ENCODE results near the gene DCDC2.
"Not testable (repeated sequence)": the region's sequence is repeated elsewhere in the genome, so short reads cannot be mapped to it uniquely, and the experiment has no call there.

Gene DCDC2

GRCh38 chr6:24229696-24230405 is 128.0 kb downstream of the DCDC2 start:
- in situ Hi-C loops (cut with HindIII; ENCODE audit: low pct_unique_long_range_greater_than_20kb, low sequenced_read_pairs), result no loop called here
- no peak for TF ChIP-seq JUND (IDR thresholded peaks at IDR 0.05; ENCODE audit: low read depth)
- DNase-seq (ENCODE audit: low read depth in 1 of 2, low spot score in 1 of 2), result no peak

- TF ChIP-seq JUND (IDR thresholded peaks at IDR 0.05; ENCODE audit: low read depth), result no peak
- DNase-seq (ENCODE audit: low read depth in 1 of 2, low spot score in 1 of 2), result no peak
- in situ Hi-C loops (cut with HindIII; ENCODE audit: low pct_unique_long_range_greater_than_20kb, low sequenced_read_pairs), result no loop called here
Measured at GRCh38 chr6:24228681-24229255, 129.1 kb downstream of the DCDC2 start.

GRCh38 chr6:24228123-24228522 is 129.7 kb downstream of the DCDC2 start:
- no peak for DNase-seq (ENCODE audit: low read depth in 1 of 2, low spot score in 1 of 2)
- TF ChIP-seq JUND (IDR thresholded peaks at IDR 0.05; ENCODE audit: low read depth), result no peak
- in situ Hi-C loops (cut with HindIII; ENCODE audit: low pct_unique_long_range_greater_than_20kb, low sequenced_read_pairs), result no loop called here

- TF ChIP-seq JUND (IDR thresholded peaks at IDR 0.05; ENCODE audit: low read depth), result no peak
- in situ Hi-C loops (cut with HindIII; ENCODE audit: low pct_unique_long_range_greater_than_20kb, low sequenced_read_pairs), result no loop called here
- DNase-seq (ENCODE audit: low read depth in 1 of 2, low spot score in 1 of 2), result no peak
Measured at GRCh38 chr6:24227556-24227955, 130.3 kb downstream of the DCDC2 start.

- TF ChIP-seq JUND (IDR thresholded peaks at IDR 0.05; ENCODE audit: low read depth), result no peak
- DNase-seq (ENCODE audit: low read depth in 1 of 2, low spot score in 1 of 2), result no peak
- in situ Hi-C loops (cut with HindIII; ENCODE audit: low pct_unique_long_range_greater_than_20kb, low sequenced_read_pairs), result no loop called here
Measured at GRCh38 chr6:24226541-24226940, 131.3 kb downstream of the DCDC2 start.

GRCh38 chr6:24225838-24226237 is 132.0 kb downstream of the DCDC2 start:
- DNase-seq (ENCODE audit: low read depth in 1 of 2, low spot score in 1 of 2), result no peak
- in situ Hi-C loops (cut with HindIII; ENCODE audit: low pct_unique_long_range_greater_than_20kb, low sequenced_read_pairs), result no loop called here
- TF ChIP-seq JUND (IDR thresholded peaks at IDR 0.05; ENCODE audit: low read depth), result no peak

- TF ChIP-seq JUND (IDR thresholded peaks at IDR 0.05; ENCODE audit: low read depth), result no peak
- peak in 1 of 2 experiments; percentile 20 for DNase-seq (ENCODE audit: low read depth in 1 of 2, low spot score in 1 of 2)
- in situ Hi-C loops (cut with HindIII; ENCODE audit: low pct_unique_long_range_greater_than_20kb, low sequenced_read_pairs), result no loop called here
Measured at GRCh38 chr6:24223115-24223919, 134.5 kb downstream of the DCDC2 start.

GRCh38 chr6:24219670-24220069 is 138.2 kb downstream of the DCDC2 start:
- in situ Hi-C loops (cut with HindIII; ENCODE audit: low pct_unique_long_range_greater_than_20kb, low sequenced_read_pairs), result no loop called here
- no peak for DNase-seq (ENCODE audit: low read depth in 1 of 2, low spot score in 1 of 2)
- TF ChIP-seq JUND (IDR thresholded peaks at IDR 0.05; ENCODE audit: low read depth), result no peak

- in situ Hi-C loops (cut with HindIII; ENCODE audit: low pct_unique_long_range_greater_than_20kb, low sequenced_read_pairs), result no loop called here
- DNase-seq (ENCODE audit: low read depth in 1 of 2, low spot score in 1 of 2), result no peak
- no peak for TF ChIP-seq JUND (IDR thresholded peaks at IDR 0.05; ENCODE audit: low read depth)
Measured at GRCh38 chr6:24214984-24215383, 142.9 kb downstream of the DCDC2 start.

- in situ Hi-C loops (cut with HindIII; ENCODE audit: low pct_unique_long_range_greater_than_20kb, low sequenced_read_pairs), result no loop called here
- no peak for TF ChIP-seq JUND (IDR thresholded peaks at IDR 0.05; ENCODE audit: low read depth)
- no peak for DNase-seq (ENCODE audit: low read depth in 1 of 2, low spot score in 1 of 2)
Measured at GRCh38 chr6:24207413-24207812, 150.4 kb downstream of the DCDC2 start.

GRCh38 chr6:24205020-24205492 is 152.8 kb downstream of the DCDC2 start:
- no peak for TF ChIP-seq JUND (IDR thresholded peaks at IDR 0.05; ENCODE audit: low read depth)
- in situ Hi-C loops (cut with HindIII; ENCODE audit: low pct_unique_long_range_greater_than_20kb, low sequenced_read_pairs), result no loop called here
- peak in 1 of 2 experiments; percentile 61 for DNase-seq (ENCODE audit: low read depth in 1 of 2, low spot score in 1 of 2)

- DNase-seq (ENCODE audit: low read depth in 1 of 2, low spot score in 1 of 2); in situ Hi-C loops (cut with HindIII; ENCODE audit: low pct_unique_long_range_greater_than_20kb, low sequenced_read_pairs): not testable (repeated sequence)
Measured at GRCh38 chr6:24204113-24204512, 153.7 kb downstream of the DCDC2 start.

GRCh38 chr6:24197892-24198291 is 160.0 kb downstream of the DCDC2 start:
- in situ Hi-C loops (cut with HindIII; ENCODE audit: low pct_unique_long_range_greater_than_20kb, low sequenced_read_pairs), result no loop called here
- no peak for DNase-seq (ENCODE audit: low read depth in 1 of 2, low spot score in 1 of 2)
- no peak for TF ChIP-seq JUND (IDR thresholded peaks at IDR 0.05; ENCODE audit: low read depth)

Measured in T47D (cell line).